HG03045 (cell line): Measurements from ENCODE around the gene ABCD4.

ENCODE experiments used
- ATAC-seq: cut with Tn5 transposase; IDR thresholded peaks from one replicate; pipeline ENCODE4 v1.9.1; 2021; ENCODE audit warnings: mild to moderate bottlenecking, moderate library complexity; ENCODE audit not compliant: unreplicated experiment

The ABCD4 gene

DNA sequence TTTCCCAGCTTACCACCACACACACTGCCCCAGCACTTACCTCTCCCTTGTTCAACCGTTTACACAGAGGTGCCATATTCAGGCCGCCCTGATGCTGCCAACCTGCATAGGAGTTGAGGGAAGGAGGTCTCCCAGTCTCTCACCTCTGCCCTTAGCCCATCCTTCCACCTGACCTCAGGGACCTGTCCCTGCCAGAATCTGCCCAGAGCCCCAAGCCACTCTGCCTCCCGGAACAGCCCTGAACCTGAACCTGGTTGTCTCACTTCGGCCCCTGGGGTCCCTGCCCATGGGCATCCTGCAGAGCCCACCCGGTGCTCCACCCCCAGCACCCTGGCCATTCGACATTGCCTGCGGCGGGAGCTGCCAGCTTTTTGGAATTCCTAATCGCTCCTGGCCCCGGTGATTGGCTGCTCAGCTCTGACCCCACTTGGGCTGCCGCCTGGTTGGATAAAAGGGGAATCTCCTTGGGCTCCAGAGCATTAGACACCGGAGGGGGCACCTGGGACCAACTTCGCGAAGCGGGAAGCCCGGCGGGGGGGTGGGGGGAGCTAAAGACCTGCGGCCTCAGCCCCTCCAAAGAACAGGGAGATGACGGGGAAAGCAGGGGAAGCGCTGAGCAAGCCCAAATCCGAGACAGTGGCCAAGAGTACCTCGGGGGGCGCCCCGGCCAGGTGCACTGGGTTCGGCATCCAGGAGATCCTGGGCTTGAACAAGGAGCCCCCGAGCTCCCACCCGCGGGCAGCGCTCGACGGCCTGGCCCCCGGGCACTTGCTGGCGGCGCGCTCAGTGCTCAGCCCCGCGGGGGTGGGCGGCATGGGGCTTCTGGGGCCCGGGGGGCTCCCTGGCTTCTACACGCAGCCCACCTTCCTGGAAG lies 63.5 kb downstream of the ABCD4 start, which contains the start of gene VSX2:
VSX2 (plus strand) TSS at position 476 of the 874 bp plus-strand sequence; CDS start at position 589, 113 bp downstream.
- no peak for ATAC-seq

DNA sequence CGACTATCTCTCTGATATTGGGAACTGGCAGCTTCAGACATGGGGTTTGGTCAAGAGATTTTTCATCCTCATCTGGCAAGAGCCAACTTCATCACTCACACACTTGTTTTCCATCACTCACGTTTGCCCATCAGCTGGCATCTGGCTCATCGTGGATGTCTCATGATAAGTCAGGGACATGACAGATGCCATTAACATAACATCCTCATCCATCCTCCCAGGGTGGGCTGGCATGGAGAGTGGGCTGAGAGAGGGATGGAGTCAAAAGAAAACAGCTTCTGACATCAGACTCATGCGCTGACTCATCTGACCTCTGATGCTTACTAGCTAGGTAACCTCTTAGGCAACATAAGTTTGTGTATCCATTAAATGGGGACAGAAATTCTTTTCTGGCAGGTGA lies 65.3 kb downstream of the ABCD4 start:
- no peak for ATAC-seq
